ENCODE measurements around the gene CXCL17. TPM values are rescaled to one million over a fixed set of nuclear protein-coding genes. Genes with fewer than 3 reads are reported as not detected.

The CXCL17 gene
- total and polyA plus RNA-seq, 7 donors, result 0.05 to 0.11 TPM; not detected in 5

GRCh38 chr19:42411581-42412178 lies 31.1 kb downstream of the CXCL17 start:
- Histone ChIP-seq H3K9me3 (no peaks in the 10 kb centered on the region), H3K36me3 (ENCODE audit: insufficient read depth in 1 of 2, low read depth in 1 of 2) (peaks cover 0 to 8% of the 10 kb centered on the region in 2 donors)

GRCh38 chr19:42410371-42410770 lies 32.4 kb downstream of the CXCL17 start:
- intact Hi-C loops (cut with DNase I), result no loop called here
- no peak for ATAC-seq
- H3K27me3 ChIP-seq (ENCODE audit: insufficient read depth in 3 of 3, low read length in 2 of 3), result peaks cover 0 to 1% (median 0%) of the 10 kb centered on the region in 3 donors
- no peak overlapping the region for H3K27ac ChIP-seq
- peaks cover 0 to 8% of the 10 kb centered on the region in 2 donors for H3K36me3 ChIP-seq (ENCODE audit: insufficient read depth in 1 of 2, low read depth in 1 of 2)
- DNase-seq, result peak in 1 of 2 donors; percentile 34
- TF ChIP-seq, protein P1, sequence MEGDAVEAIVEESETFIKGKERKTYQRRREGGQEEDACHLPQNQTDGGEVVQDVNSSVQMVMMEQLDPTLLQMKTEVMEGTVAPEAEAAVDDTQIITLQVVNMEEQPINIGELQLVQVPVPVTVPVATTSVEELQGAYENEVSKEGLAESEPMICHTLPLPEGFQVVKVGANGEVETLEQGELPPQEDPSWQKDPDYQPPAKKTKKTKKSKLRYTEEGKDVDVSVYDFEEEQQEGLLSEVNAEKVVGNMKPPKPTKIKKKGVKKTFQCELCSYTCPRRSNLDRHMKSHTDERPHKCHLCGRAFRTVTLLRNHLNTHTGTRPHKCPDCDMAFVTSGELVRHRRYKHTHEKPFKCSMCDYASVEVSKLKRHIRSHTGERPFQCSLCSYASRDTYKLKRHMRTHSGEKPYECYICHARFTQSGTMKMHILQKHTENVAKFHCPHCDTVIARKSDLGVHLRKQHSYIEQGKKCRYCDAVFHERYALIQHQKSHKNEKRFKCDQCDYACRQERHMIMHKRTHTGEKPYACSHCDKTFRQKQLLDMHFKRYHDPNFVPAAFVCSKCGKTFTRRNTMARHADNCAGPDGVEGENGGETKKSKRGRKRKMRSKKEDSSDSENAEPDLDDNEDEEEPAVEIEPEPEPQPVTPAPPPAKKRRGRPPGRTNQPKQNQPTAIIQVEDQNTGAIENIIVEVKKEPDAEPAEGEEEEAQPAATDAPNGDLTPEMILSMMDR (IDR thresholded peaks at IDR 0.05), result no peak
- H3K9me3 ChIP-seq, result no peaks in the 10 kb centered on the region
- H3K4me1 ChIP-seq, result no peaks in the 10 kb centered on the region
- no peak overlapping the region for H3K4me3 ChIP-seq
- WGBS, 3 donors, result 93 to 94% (median 93%) methylated on average over 28 to 30 of the region's 30 CpGs

More at GRCh38 chr19:42411581-42412178, 31.1 kb downstream of the CXCL17 start:
- Histone ChIP-seq H3K4me1 (no peaks in the 10 kb centered on the region), H3K27me3 (ENCODE audit: insufficient read depth in 3 of 3, low read length in 2 of 3) (peaks cover 0 to 1% (median 0%) of the 10 kb centered on the region in 3 donors), H3K4me3 (no peak overlapping the region), H3K27ac (no peak overlapping the region)
- 75 to 81% (median 78%) methylated on average over 8 of the region's 8 CpGs for WGBS, 3 donors
- ATAC-seq (no peak), DNase-seq (peak in 1 of 2 donors; percentile 19)
- TF ChIP-seq, protein P1 (IDR thresholded peaks at IDR 0.05), result no peak
- intact Hi-C loops (cut with DNase I), result no loop called here

DNA sequence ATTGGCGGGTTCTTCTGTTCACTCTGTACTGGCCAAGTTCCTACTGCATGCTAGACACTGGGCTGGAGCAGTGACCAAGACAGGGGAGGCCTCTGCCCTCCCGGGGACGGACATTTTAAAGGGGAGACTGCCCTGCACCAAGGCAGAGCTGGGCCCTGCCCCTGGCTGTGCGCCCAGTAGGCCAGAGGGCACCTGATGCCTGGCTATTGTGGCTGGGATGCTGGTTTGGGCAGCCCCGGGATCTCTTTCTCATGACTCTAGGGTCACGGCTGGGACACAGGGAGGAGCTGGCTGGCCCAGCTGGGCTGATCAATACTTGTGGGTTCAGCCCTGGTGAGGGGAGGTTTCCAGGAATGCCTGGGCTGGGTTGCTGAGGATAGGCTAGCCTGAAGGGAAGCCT lies 33.3 kb downstream of the CXCL17 start:
- Histone ChIP-seq H3K4me3 (no peak overlapping the region), H3K27ac (no peak overlapping the region), H3K36me3 (ENCODE audit: insufficient read depth in 1 of 2, low read depth in 1 of 2) (peaks cover 0 to 8% of the 10 kb centered on the region in 2 donors), H3K27me3 (ENCODE audit: insufficient read depth in 3 of 3, low read length in 2 of 3) (peaks cover 0 to 1% (median 0%) of the 10 kb centered on the region in 3 donors), H3K4me1 (no peaks in the 10 kb centered on the region), H3K9me3 (no peaks in the 10 kb centered on the region)
- TF ChIP-seq, protein P1 (IDR thresholded peaks at IDR 0.05), result no peak
- DNase-seq, result peak in 1 of 2 donors; percentile 54
- intact Hi-C loops (cut with DNase I), result no loop called here
- WGBS, 3 donors, result 36 to 50% (median 43%) methylated on average over 6 of the region's 6 CpGs
- ATAC-seq, result peak in 3 of 4 donors; percentile 18 to 42 (median 26)

DNA sequence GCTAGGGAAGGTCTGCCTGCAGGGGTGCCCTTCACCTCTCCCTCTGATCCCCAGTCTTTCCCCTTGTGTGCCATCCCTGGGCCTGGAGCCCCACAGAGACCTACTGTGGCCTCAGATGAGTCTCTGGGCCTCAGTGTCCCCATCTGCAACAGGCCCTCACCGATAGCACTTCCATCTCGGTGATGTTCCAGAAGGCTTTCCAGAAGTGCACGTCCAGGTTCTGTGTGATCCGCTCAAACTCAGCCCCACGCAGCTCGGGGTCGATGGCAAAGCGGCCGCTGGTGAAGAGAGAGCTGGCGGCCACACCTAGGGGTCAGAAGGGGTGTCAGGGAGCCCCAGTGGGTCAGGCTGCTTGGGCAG lies 35.0 kb downstream of the CXCL17 start:
- Histone ChIP-seq H3K36me3 (ENCODE audit: insufficient read depth in 1 of 2, low read depth in 1 of 2) (peaks cover 0 to 8% of the 10 kb centered on the region in 2 donors), H3K9me3 (no peaks in the 10 kb centered on the region), H3K4me3 (no peak overlapping the region), H3K27ac (no peak overlapping the region), H3K27me3 (ENCODE audit: insufficient read depth in 3 of 3, low read length in 2 of 3) (peaks cover 0 to 1% (median 0%) of the 10 kb centered on the region in 3 donors), H3K4me1 (no peaks in the 10 kb centered on the region)
- WGBS, 3 donors, result 95 to 97% (median 96%) methylated on average over 10 of the region's 10 CpGs
- intact Hi-C loops (cut with DNase I), result no loop called here
- no peak for ATAC-seq
- TF ChIP-seq, protein P1 (IDR thresholded peaks at IDR 0.05), result no peak
- peak in 1 of 2 donors; percentile 15 for DNase-seq

All from psoas muscle (tissue), 8 donors.